ENCODE results near the gene GPR55.

GRCh38 chr2:230893338-230893737 lies 31.7 kb downstream of the GPR55 start:
- TF ChIP-seq CTCF (IDR thresholded peaks at IDR 0.05) = no peak
- TF ChIP-seq POLR2A (IDR thresholded peaks at IDR 0.05) = no peak
